B cell (primary cell): Measurements from ENCODE around the gene PCBP1. TPM values are rescaled to one million over a fixed set of nuclear protein-coding genes. Genes with fewer than 3 reads are reported as not detected.

Source experiments
- ATAC-seq: fragments of 200-7000 bp; cut with Tn5 transposase; one replicate; pipeline ENCODE4 v1.10.0; 2021; ENCODE audit warnings: low read depth, mild to moderate bottlenecking, moderate number of reproducible peaks, moderate library complexity
- CTCF ChIA-PET: fragments of 350-600 bp; sonication (Branson Sonifier 250); formaldehyde crosslinking; loops from one replicate; lab custom pipeline; 2021; ENCODE audit warnings: antibody characterized with exemption, inconsistent platforms; lab: Charles Lee
- POLR2A ChIA-PET: fragments of 350-600 bp; sonication (Branson Sonifier 250); formaldehyde crosslinking; loops from one replicate; lab custom pipeline; 2021; ENCODE audit warnings: antibody characterized with exemption; lab: Charles Lee
- DNase-seq: peaks from one replicate; pipeline ENCODE4 v3.0.0; 2013
- H2AFZ ChIP-seq: 2 replicates; pipeline ENCODE4 v1.6.1; 2012; ENCODE audit warnings: mild to moderate bottlenecking, low read depth, low read length; ENCODE audit not compliant: insufficient read depth, poor library complexity, severe bottlenecking
- H3K27ac ChIP-seq, 2 donors: 1 replicate in 1 of 2; 2 replicates in 1 of 2; pipeline ENCODE4 v1.5.1; 2012 to 2013; ENCODE audit warnings: low read length in 2 of 2, mild to moderate bottlenecking in 2 of 2, moderate library complexity in 1 of 2
- H3K27me3 ChIP-seq, 4 experiments: fragments of 200-600 bp in 1 of 4; sonication (generic) in 1 of 4; replicated peaks in 1 of 4; 1 replicate in 2 of 4; 2 replicates in 2 of 4; pipeline versions ENCODE4 v1.6.1 to v1.7.0; 2013 to 2016; ENCODE audit warnings: low read length in 3 of 4, mild to moderate bottlenecking in 2 of 4, mixed read lengths in 1 of 4, moderate library complexity in 1 of 4; ENCODE audit not compliant: insufficient read depth in 4 of 4, control insufficient read depth in 3 of 4; ENCODE audit errors: control extremely low read depth in 1 of 4
- H3K36me3 ChIP-seq, 2 experiments: replicated peaks in 1 of 2; 1 replicate in 1 of 2; 2 replicates in 1 of 2; pipeline versions ENCODE4 v1.6.1 to v1.7.1; 2013; ENCODE audit warnings: low read length in 1 of 2; ENCODE audit not compliant: insufficient read depth in 2 of 2, control insufficient read depth in 1 of 2; ENCODE audit errors: control extremely low read depth in 1 of 2, extremely low read depth in 1 of 2
- H3K4me1 ChIP-seq, 2 donors: fragments of 200-600 bp in 1 of 2; sonication (generic) in 1 of 2; 1 replicate in 1 of 2; 2 replicates in 1 of 2; pipeline versions ENCODE4 v1.5.1 to v1.6.1; 2013 to 2017; ENCODE audit warnings: low read length in 2 of 2; ENCODE audit not compliant: control insufficient read depth in 2 of 2, insufficient read depth in 2 of 2
- H3K4me2 ChIP-seq: replicated peaks from 2 replicates; pipeline ENCODE3; 2012; ENCODE audit warnings: mild to moderate bottlenecking, low read depth, low read length; ENCODE audit not compliant: poor library complexity, severe bottlenecking
- H3K4me3 ChIP-seq, 5 experiments: fragments of 200-600 bp in 1 of 5; sonication (generic) in 1 of 5; 1 replicate in 3 of 5; 2 replicates in 2 of 5; pipeline versions ENCODE4 v1.5.1 to v1.7.0; 2011 to 2016; ENCODE audit warnings: low read length in 4 of 5, mild to moderate bottlenecking in 4 of 5, low read depth in 2 of 5, control low read depth in 1 of 5, moderate library complexity in 1 of 5; ENCODE audit not compliant: insufficient read depth in 1 of 5; ENCODE audit errors: control extremely low read depth in 1 of 5, extremely low read depth in 1 of 5
- H3K79me2 ChIP-seq: fragments of 200-600 bp; sonication (generic); one replicate; pipeline ENCODE4 v1.6.0; 2016; ENCODE audit warnings: low read length; ENCODE audit not compliant: control insufficient read depth, insufficient read depth
- H3K9ac ChIP-seq: fragments of 200-600 bp; sonication (generic); 2 replicates; pipeline ENCODE4 v1.6.1; 2017; ENCODE audit warnings: mild to moderate bottlenecking, low read length, moderate library complexity
- H3K9me3 ChIP-seq, 3 donors: one replicate each; pipeline versions ENCODE4 v1.6.1 to v1.7.1; 2013; ENCODE audit warnings: low read length in 2 of 3; ENCODE audit not compliant: control insufficient read depth in 2 of 3, insufficient read depth in 1 of 3; ENCODE audit errors: control extremely low read depth in 1 of 3
- H4K20me1 ChIP-seq: 2 replicates; pipeline ENCODE4 v1.6.0; 2012; ENCODE audit warnings: mild to moderate bottlenecking, low read length; ENCODE audit not compliant: insufficient read depth, control insufficient read depth, poor library complexity, severe bottlenecking
- H3K27ac Mint-ChIP-seq: one replicate; pipeline ENCODE4 v1.8.0; 2021; ENCODE audit warnings: mixed read lengths
- H3K27me3 Mint-ChIP-seq: one replicate; pipeline ENCODE4 v1.8.0; 2021; ENCODE audit warnings: mixed read lengths
- H3K4me1 Mint-ChIP-seq: one replicate; pipeline ENCODE4 v1.8.0; 2021; ENCODE audit warnings: mixed read lengths
- H3K4me3 Mint-ChIP-seq: one replicate; pipeline ENCODE4 v1.8.0; 2021; ENCODE audit warnings: mixed read lengths
- H3K9me3 Mint-ChIP-seq: one replicate; pipeline ENCODE4 v1.8.0; 2022; ENCODE audit warnings: mixed read lengths; ENCODE audit not compliant: insufficient read depth
- CTCF ChIP-seq: fragments of 200-600 bp; IDR thresholded peaks from one replicate; pipeline ENCODE4 v1.8.0; 2022; ENCODE audit warnings: antibody characterized with exemption, mild to moderate bottlenecking
- EZH2 ChIP-seq: IDR thresholded peaks from 2 replicates; pipeline ENCODE4 v1.6.1; 2012; ENCODE audit warnings: borderline replicate concordance, low read depth, mild to moderate bottlenecking, moderate library complexity, low read length; ENCODE audit not compliant: insufficient read depth, poor library complexity, severe bottlenecking
- WGBS: methylation state at CpG from one replicate; pipeline ENCODE4 v1.1.5; 2013; ENCODE audit warnings: missing lambda C conversion rate; ENCODE audit not compliant: insufficient coverage; 5-methylcytosine and 5-hydroxymethylcytosine counted together
- intact Hi-C: fragments of 100-400 bp; cut with micrococcal nuclease; formaldehyde crosslinking; loops from one replicate; pipeline ENCODE4 v1.10.0; 2022
- polyA plus RNA-seq: library from polyadenylated mRNA; depleted of rRNA; stranded (reverse); fragments of >200 nt; gene quantifications from 2 replicates; pipeline ENCODE4 v1.2.3, GENCODE V29; 2012
- total RNA-seq, 2 donors: library from RNA; stranded (reverse); fragments of 120-200 nt in 1 of 2; gene quantifications; 1 replicate in 1 of 2; 2 replicates in 1 of 2; pipeline versions ENCODE4 v1.2.3 to v1.2.4, GENCODE V29; 2013 to 2022

PCBP1 gene
- total and polyA plus RNA-seq, 2 donors (not counting 1 experiment from before 2014, with no cell fraction given): 172 to 327 TPM

GRCh38 chr2:70078384-70078783 lies 8.9 kb upstream of the PCBP1 start:
- Histone ChIP-seq H4K20me1 (no peaks in the 10 kb centered on the region), H3K27me3 (no peaks in the 10 kb centered on the region), H3K36me3 (peaks cover 0 to 57% of the 10 kb centered on the region in 2 experiments), H2AFZ (no peak overlapping the region), H3K27ac (no peak overlapping the region), H3K79me2 (no peaks in the 10 kb centered on the region), H3K9ac (no peak overlapping the region), H3K9me3 (no peaks in the 10 kb centered on the region), H3K4me2 (no peak overlapping the region), H3K4me3 (no peak overlapping the region), H3K4me1 (peaks cover 6 to 7% of the 10 kb centered on the region in 2 donors)
- Mint-ChIP-seq H3K4me1 (peaks cover 6% of the 10 kb centered on the region), H3K4me3 (no peak overlapping the region), H3K9me3 (no peaks in the 10 kb centered on the region), H3K27ac (no peak overlapping the region), H3K27me3 (no peaks in the 10 kb centered on the region)
- ATAC-seq (no peak), DNase-seq (no peak)
- intact Hi-C loops: no loop called here
- POLR2A ChIA-PET: interaction anchor here (1.0 to 1.1 kb wide), 2 partner anchors 46 to 164 kb away, joined by 3 to 7 read pairs; no protein-coding TSS in a partner anchor
- TF ChIP-seq EZH2 (no peak), CTCF (no peak)
- CTCF ChIA-PET: interaction anchor here (1.5 to 3.1 kb wide), 2 partner anchors 16 to 166 kb away, joined by 4 to 14 read pairs; no protein-coding TSS in a partner anchor

GRCh38 chr2:70080610-70081200 lies 6.6 kb upstream of the PCBP1 start:
- H3K4me3 Mint-ChIP-seq: no peak overlapping the region
- H3K27ac Mint-ChIP-seq: peak overlapping the region; percentile 27
- Histone ChIP-seq H3K27ac (no peak overlapping the region), H3K4me1 (peaks cover 29 to 31% of the 10 kb centered on the region in 2 donors), H3K79me2 (no peaks in the 10 kb centered on the region), H3K9me3 (no peaks in the 10 kb centered on the region), H3K27me3 (no peaks in the 10 kb centered on the region), H3K4me3 (no peak overlapping the region), H3K4me2 (no peak overlapping the region), H3K36me3 (peaks cover 0 to 52% of the 10 kb centered on the region in 2 experiments), H2AFZ (no peak overlapping the region), H4K20me1 (no peaks in the 10 kb centered on the region), H3K9ac (no peak overlapping the region)
- DNase-seq (no peak), ATAC-seq (no peak)
- H3K9me3 Mint-ChIP-seq: no peaks in the 10 kb centered on the region
- CTCF ChIA-PET: interaction anchor here (0.7 to 12.7 kb wide), 4 partner anchors 15 to 356 kb away, joined by 3 to 98 read pairs (median 9); no protein-coding TSS in a partner anchor
- H3K27me3 Mint-ChIP-seq: no peaks in the 10 kb centered on the region
- TF ChIP-seq CTCF (no peak), EZH2 (no peak)
- WGBS: 92% methylated on average over 3 of the region's 3 CpGs
- peaks cover 28% of the 10 kb centered on the region for H3K4me1 Mint-ChIP-seq
- intact Hi-C loops: no loop called here
- POLR2A ChIA-PET: interaction anchor here (0.7 to 1.2 kb wide), 2 partner anchors 44 to 109 kb away, joined by 3 to 4 read pairs; no protein-coding TSS in a partner anchor
